ENCODE measurements around the gene PCSK9.

- TF ChIP-seq CTCF (IDR thresholded peaks at IDR 0.05) = peak in 3 of 4 experiments; percentile 63 to 81 (median 72)
- no peak for TF ChIP-seq EP300 (IDR thresholded peaks at IDR 0.05)
Observed at GRCh38 chr1:55021942-55022546, 17.3 kb upstream of the PCSK9 start.
